ENCODE data around the gene CCDC8.
"Not testable (repeated sequence)": the region's sequence is repeated elsewhere in the genome, so short reads cannot be mapped to it uniquely, and the experiment has no call there.

CCDC8 gene

DNA sequence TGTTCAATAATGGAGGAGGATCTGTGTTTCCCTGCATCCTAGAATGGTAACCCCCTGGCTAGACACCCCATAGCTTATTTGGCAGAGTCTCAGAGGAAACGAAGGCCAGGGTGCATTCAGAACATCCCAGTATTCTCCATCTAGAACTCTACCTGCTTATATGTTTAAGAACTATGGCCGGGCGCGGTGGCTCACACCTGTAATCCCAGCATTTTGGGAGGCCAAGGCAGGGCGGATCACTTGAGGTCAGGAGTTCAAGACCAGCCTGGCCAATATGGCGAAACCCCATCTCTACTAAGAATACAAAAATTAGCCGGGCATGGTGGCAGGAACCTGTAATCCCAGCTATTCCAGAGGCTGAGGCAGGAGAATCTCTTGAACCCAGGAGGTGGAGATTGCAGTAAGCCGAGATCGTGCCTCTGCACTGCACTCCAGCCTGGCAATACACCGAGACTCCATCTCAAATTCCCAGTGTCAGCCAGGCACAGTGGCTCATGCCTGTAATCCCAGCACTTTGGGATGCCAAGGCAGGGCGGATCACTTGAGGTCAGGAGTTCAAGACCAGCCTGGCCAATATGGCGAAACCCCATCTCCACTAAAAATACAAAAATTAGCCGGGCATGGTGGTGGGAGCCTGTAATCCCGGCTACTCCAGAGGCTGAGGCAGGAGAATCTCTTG is 15.4 kb downstream of the CCDC8 start:
- DNase-seq, result not testable (repeated sequence)

DNA sequence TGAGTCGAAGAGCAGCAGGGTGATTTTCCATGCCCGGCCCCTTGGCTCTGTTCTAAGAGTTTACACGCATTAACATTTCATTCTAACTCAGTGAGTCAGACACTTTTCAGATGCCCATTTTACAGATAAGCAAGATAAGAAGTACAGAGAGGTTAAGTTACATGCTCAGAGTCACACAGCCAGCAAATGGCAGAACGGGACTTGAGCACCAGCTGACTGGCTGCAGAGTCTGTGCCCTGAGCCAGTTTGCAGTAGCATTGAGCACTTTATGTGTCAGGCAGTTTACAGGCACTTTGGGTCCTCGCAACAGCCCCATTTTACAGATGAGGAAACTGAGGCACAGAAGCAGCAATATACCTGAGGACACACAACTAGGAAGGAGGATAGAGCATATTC is 19.0 kb downstream of the CCDC8 start:
- DNase-seq, result no peak

- DNase-seq, result no peak
Observed at GRCh38 chr19:46393456-46394401, 19.6 kb downstream of the CCDC8 start.

DNA sequence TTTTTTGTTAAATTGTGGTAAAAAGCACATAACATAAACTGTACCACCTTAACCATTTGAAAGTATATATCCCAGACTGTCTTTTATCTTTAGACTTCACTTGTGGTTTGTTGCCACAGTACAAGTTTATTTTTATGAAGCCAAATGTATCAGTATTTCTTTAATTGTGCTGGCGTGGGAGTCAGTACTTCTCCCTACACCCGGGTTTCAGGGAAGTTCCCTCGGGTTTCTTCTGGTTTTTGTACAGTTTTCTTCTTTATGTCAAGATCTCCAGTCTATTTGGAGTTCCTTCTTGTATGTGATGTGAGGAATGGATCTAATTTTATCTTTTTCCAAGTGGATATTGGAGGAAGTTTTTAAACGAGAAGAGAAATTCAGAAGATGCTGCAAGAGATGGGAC is 20.5 kb downstream of the CCDC8 start:
- no peak for DNase-seq

DNA sequence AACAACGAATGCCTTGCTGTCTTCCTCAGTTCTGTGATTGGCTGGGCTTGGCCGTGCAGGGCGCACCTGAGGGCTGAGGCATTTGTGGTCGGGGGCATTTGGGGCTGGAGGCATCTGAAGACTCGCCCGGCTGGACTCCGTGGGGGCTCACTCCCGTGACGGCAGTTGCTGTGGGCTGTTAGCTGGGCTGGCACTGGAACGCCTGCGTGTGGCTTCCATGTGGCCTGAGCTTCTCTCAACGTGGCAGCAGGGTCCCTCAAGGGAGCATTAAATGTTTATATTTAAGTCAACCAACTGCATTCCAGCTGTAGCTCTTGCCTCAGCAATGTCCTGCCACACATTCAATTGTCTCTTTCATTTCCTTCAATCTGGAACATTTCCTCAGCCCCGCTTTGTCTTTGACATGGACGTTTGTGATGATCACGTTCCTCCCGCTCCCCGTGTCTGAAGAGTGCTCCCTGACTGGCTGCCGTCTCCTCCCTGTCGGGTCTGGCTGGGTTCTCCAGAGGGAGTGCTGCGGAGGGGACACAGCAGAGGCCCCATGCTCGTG is 21.0 kb downstream of the CCDC8 start:
- no peak for DNase-seq

DNA sequence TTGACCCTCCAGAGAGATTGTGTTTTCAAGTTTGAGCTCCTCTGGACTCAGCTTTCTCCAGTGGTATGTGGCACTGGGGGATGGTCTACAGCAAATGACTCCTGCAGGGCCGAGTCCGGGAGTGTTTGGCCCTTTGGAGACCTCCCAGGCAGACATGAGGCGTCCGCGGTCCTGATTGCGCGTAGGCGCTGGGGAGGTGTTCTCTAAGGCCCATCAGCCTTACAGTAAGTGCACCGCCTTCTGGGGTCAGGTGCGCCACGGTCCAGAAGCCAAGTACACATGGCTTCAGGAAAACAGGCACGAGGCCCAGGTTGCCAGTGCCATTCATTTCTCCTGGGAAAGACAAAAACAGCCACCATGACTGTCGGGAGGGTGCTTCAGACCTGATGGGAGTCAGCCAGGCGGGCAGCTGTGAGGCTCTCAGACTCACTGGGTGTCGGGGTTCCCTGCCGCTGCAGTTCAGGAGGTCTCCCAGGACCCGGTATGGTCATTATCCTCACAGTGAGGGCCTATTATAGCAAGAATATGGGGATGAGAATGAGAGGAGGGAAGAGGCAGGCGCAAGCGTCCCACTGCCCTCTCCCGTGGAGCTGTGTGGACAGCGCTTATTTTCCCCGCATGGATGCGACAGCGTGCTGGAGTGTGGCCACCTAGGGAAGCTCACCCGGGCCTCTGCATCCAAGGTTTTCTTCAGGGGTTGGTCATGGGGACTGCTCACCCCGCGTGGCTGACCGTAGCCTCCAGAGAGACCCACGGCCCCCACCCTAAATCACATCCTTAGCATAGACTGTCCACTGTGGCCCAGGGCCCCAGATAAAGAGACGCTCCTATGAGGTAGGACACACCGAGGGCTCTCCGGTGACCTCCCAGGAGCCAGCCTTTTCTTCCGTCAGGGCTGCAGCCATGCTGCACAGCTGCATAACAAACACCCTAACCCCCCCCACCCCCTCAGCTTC is 21.8 kb downstream of the CCDC8 start:
- no peak for DNase-seq

- no peak for DNase-seq
Observed at GRCh38 chr19:46390866-46391265, 22.5 kb downstream of the CCDC8 start.

DNA sequence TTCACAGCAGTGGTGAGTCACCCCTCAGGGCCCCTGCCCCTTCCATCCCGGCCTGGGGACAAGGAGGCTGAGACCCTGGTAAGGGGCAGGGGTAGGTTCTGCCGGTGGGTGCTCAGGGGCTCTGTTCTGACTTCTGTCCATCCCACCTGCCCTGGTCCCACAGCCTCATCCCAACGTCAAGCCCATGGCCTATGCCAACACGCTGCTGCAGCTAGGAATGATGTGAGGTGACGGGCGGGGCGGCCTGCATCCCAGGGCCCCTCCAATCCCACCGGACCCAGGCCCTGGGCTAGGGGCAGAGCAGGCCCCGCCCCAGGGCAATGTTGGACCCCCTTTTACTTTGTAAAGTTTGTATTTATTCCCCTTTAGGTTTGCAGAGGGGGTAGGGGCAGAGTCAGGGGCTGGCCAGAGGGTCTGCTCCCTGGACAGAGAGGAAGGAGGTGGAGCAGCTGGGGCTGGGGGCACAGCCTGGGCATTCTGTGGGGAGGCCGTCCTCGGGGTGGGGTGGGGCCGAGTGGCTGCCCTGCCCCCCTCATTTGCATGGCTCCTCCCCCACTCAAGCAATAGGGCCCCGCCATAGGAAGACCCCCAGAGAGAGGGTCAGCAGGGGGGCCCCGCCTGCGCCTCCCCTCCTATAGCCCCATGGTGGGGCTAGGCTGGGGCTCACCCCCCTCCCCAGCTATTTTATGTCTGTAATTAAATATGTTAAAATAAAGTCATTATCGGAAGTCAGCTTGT is 23.1 kb downstream of the CCDC8 start:
- DNase-seq, result no peak

DNA sequence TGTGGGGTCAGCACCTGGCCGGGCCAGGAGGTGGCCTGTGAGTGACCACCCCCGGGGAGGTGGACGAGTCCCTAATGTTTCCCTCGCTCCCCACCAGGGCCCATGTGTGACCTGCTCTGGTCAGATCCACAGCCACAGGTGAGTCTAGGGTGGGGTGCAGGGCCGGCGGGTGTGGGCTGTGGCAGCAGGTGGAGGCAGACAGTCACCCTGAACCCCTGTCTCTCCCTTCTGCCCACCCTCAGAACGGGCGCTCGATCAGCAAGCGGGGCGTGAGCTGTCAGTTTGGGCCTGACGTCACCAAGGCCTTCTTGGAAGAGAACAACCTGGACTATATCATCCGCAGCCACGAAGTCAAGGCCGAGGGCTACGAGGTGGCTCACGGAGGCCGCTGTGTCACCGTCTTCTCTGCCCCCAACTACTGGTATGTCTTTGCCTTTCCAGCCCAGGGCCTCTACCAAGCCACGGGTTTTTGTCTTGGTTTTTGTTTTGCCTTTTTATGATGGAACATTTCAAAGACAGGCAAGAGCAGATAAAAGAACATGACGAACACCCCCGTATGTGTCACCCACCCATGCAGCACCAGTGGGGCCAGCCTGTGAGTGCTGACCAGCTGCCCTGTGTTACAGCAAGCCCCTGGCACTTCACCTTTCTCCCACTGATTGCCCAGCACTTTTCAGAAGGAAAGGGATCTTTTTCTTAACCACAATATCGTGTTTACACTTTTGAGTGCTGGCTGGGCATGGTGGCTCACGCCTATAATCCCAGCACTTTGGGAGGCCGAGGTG is 24.9 kb downstream of the CCDC8 start:
- DNase-seq, result no peak

- no peak for DNase-seq
Observed at GRCh38 chr19:46387713-46388130, 25.6 kb downstream of the CCDC8 start.

GRCh38 chr19:46386996-46387712 is 26.2 kb downstream of the CCDC8 start:
- DNase-seq, result no peak

GRCh38 chr19:46386151-46386550 is 27.2 kb downstream of the CCDC8 start:
- no peak for DNase-seq

- no peak for DNase-seq
Observed at GRCh38 chr19:46385636-46386035, 27.7 kb downstream of the CCDC8 start.

DNA sequence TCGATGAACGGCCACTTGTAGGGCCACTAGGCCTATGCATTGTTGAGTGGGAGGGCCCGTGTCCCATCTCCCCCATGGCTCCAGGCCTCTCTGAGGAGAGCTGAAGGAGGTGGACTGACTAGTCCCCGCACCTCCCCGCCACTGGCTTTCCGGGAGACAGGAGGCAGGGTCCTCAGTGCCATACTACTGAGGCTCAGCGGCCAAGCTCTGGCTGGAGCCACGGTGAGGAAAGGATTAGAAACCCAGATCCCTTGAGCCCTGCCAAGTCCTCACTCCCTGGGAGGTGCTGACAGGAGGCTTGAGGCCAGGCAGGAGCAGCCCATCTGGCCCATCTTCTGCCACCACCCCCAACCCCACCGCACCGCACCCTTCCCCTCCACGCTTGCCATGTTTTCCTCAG is 29.0 kb downstream of the CCDC8 start:
- no peak for DNase-seq

DNA sequence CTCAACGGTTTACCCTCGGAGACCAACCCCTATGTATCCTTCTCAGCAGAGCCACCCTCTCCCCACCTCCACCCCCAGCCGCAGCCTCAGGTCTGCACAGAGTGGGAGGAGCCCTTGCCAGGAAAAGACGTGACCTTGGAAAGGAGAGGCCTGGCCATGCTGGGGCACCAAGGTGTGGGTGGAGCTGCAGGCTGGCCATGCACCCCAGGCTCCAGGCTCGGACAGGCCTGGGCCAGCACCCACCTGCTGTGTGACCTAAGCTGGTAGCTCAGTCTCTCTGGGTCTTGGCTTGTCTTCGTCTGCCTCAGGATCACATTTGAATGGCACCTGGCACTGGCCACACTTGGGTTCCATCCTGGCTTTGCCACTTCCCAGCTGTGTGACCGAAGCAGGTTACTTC is 29.5 kb downstream of the CCDC8 start:
- no peak for DNase-seq

- DNase-seq, result no peak
Observed at GRCh38 chr19:46383171-46383815, 30.1 kb downstream of the CCDC8 start.

DNA sequence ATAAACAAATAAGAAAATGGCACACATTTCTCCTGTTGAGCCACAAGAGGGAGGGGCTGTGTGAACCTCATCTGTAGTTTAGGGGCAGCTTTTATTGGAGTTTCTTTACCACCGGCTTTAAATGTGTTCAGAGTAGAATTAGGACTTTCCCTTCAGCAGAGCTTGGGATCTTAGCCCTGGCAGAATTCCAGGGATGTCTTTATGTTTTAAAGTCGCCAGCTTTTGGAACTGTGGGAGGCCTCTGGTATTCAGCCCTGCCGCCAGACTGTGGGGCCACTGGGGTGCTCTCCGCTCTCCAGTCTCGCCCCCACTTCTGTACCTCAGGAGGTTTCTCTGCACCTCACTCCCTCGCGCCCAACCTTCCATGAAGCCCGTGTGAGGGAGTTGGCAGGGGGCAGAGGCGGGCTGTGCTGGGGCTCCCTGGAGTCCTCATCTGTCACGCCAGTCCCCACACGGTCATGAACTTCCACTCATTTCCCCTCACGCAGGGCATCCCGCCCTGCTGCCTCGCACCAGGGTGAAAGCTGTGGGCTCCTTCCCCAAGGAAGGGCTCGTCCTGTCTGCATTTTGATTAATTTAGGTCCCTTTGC is 31.5 kb downstream of the CCDC8 start:
- no peak for DNase-seq

DNA sequence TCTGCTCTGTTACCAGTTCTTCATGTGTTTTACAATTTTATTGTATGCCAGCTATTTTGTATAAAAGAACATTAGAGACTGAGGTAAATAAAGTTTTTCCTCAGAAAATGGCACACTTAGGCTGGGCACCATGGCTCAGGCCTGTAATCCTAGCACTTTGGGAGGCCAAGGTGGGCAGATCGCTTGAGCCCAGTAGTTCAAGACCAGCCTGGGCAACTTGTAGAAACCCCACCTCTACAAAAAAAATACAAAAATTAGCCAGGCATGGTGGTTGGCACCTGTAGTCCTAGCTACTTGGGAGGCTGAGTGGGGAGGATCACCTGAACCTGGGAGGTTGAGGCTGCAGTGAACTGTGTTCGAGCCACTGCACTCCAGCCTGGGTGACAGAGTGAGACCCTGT is 32.0 kb downstream of the CCDC8 start:
- DNase-seq, result no peak

DNA sequence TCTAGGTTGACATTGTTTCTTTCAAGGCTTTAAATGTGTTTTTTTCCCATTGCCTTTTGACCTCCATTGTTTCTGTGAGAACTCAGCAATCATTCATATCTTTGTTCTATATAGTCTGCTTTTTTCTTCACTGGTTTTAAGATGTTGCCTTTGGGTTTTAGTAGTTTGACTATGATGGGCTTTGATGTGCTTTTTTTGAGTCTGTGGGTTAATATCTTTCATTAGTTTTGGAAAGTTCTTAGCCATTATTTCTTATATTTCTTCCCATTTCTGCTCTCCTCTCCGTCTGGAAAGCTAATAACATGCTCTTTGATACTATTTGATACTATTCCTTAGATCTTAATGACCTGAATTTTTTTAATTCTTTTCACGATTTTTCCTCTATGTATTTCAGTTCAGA is 32.7 kb downstream of the CCDC8 start:
- no peak for DNase-seq

GRCh38 chr19:46378268-46378667 is 35.1 kb downstream of the CCDC8 start:
- DNase-seq, result no peak
